ENCODE measurements around the gene NDUFC1.

DNA sequence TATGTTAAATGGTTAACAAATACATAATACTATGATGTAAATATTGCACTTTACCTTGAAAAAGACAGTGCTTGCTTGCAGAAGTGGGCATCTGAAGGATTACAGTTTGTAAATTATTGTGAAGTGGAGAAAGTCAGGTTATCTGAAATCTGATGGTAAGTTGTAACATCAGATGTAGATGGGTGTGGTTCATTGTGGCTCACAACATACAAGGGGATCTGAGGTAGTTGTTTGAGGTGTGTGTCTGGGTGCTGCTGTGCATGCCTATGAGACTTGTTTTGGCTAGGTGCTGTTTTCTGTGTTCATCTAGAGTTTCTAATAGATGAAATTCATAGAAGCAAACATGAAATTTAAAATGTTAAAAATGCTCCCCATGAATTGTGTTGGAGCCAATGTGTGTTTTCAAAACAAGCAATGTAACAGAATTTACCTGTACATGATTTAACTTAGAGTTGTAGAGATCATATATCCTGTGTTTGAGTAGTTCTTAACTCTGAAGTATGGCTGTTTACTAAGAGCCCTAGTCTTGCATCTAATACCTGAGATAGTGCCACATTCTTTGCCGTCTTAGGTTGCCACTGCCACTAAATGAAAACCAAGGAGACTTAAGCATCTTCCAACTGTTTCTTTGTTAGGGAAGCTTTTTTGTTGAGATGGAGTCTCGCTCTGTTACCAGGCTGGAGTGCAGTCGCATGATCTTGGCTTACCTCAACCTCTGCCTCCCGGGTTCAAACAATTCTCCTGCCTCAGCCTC lies 11.9 kb upstream of the NDUFC1 start:
- TF ChIP-seq POLR2A (IDR thresholded peaks at IDR 0.05; ENCODE audit: low read depth) (no peak), POLR2AphosphoS5 (IDR thresholded peaks at IDR 0.05) (no peak), EP300 (IDR thresholded peaks at IDR 0.05) (no peak)

Data from esophagus muscularis mucosa (tissue), 3 donors.